Epithelial cell of proximal tubule (primary cell): ENCODE measurements around the gene B3GALT4. TPM values are rescaled to one million over a fixed set of nuclear protein-coding genes. Genes with fewer than 3 reads are reported as not detected.
A peak's percentile ranks its signal among the peaks of the same experiment; 100 is the strongest.
"Not testable (repeated sequence)": the region's sequence is repeated elsewhere in the genome, so short reads cannot be mapped to it uniquely, and the experiment has no call there.

Experiments used
- DNase-seq: peaks from one replicate; pipeline ENCODE4 v3.0.0-alpha.2; 2011; ENCODE audit warnings: low read depth
- H3K4me3 ChIP-seq: 2 replicates; pipeline ENCODE4 v1.5.1; 2011; ENCODE audit warnings: low read depth, mild to moderate bottlenecking, low read length
- total RNA-seq: library from RNA; depleted of rRNA; stranded (reverse); fragments of >200 nt; gene quantifications from 2 replicates; pipeline ENCODE4 v1.2.3, GENCODE V29; 2015
- TF ChIP-seq, protein P1 (sequence below): conservative IDR thresholded peaks from 2 replicates; pipeline ENCODE4 v1.5.1; 2012; ENCODE audit warnings: low read depth, mild to moderate bottlenecking, low read length

Gene B3GALT4
- total RNA-seq, 1 donor from 2014 or later = 7.0 TPM

DNA sequence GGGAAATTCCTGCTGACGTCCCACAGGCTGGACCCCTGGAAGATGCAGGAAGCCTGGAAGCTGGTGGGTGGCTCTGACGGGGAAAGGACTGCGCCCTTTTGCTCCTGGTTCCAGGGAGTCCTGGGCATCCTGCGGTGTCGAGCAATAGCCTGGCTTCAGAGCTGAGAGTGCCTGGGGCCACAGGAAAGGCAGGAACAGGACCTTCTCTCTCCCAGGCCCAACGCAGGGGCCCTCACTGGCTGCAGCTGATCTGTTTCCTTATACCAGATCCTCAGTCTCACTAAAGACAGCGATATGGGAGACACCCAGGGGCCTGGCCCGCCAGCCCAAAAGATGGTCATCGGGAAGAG is 1.4 kb downstream of the B3GALT4 start:
- no peak for DNase-seq
- TF ChIP-seq, protein P1, sequence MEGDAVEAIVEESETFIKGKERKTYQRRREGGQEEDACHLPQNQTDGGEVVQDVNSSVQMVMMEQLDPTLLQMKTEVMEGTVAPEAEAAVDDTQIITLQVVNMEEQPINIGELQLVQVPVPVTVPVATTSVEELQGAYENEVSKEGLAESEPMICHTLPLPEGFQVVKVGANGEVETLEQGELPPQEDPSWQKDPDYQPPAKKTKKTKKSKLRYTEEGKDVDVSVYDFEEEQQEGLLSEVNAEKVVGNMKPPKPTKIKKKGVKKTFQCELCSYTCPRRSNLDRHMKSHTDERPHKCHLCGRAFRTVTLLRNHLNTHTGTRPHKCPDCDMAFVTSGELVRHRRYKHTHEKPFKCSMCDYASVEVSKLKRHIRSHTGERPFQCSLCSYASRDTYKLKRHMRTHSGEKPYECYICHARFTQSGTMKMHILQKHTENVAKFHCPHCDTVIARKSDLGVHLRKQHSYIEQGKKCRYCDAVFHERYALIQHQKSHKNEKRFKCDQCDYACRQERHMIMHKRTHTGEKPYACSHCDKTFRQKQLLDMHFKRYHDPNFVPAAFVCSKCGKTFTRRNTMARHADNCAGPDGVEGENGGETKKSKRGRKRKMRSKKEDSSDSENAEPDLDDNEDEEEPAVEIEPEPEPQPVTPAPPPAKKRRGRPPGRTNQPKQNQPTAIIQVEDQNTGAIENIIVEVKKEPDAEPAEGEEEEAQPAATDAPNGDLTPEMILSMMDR = no peak
- no peak overlapping the region for H3K4me3 ChIP-seq

DNA sequence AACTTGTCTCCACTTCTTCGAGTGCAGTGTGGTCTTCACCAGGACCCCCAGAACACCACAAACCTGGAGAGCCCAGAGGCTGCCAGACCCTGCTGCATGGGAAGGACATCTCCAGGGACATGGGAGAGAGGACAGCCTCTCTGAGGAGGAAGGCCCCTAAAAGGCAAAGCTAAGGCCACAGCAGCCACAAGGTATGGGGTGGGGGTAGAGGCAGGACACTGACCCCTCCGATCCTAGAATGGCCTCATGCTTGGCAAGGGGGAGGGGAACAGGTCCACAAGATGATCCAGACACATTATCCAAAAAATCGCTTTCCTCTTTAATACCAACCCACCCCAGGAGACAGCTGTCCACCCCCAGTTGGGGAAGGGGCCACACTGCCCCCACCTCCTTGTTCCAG is 1.9 kb downstream of the B3GALT4 start:
- TF ChIP-seq, protein P1 = no peak
- H3K4me3 ChIP-seq = no peak overlapping the region
- DNase-seq = no peak

DNA sequence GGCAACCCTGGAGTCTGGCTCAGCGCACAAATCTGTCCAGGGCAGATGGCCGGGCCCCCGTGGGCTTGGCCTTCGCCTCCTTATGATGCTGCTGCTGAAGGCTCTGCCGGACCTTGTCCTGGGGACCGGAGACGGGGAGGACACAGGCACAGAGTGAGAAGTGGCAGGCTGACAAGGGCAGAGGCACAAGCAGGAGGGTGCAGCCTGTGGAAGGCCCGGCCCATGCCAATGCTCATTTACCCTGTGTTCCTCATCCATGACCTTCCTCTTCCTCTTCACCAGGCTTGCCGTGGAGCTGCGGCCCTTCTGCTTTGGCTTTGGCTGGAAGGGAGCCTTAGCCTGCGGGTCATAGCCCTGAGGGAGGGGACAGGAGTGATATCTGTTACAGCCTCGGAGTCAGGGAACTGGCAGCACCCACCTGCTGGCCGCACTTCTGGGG is 2.4 kb downstream of the B3GALT4 start:
- H3K4me3 ChIP-seq = no peak overlapping the region
- TF ChIP-seq, protein P1 = no peak
- DNase-seq = no peak

DNA sequence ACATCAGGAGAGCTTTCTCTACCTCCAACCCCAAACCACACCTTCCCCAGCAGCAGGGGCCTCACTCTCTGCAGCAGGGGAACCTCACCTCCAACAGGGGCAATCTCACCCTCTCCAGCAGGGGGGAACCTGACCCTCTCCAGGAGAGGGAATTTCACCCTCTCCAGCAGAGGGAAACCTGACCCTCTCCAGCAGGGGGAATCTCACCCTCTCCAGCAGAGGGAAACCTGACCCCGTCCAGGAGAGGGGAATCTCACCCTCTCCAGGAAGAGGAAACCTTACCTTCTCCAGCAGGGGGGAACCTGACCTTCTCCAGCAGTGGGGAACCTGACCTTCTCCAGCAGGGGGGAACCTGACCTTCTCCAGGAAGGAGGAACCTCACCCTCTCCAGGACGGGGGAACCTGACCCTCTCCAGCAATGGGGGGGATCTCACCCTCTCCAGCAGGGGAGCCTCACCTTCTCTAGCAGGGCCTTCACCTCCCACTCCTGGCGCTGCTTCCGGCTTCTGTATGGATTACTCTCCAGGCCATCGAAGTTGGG is 3.1 kb downstream of the B3GALT4 start:
- no peak for DNase-seq
- TF ChIP-seq, protein P1 = peak; percentile 86
- H3K4me3 ChIP-seq = no peak overlapping the region

DNA sequence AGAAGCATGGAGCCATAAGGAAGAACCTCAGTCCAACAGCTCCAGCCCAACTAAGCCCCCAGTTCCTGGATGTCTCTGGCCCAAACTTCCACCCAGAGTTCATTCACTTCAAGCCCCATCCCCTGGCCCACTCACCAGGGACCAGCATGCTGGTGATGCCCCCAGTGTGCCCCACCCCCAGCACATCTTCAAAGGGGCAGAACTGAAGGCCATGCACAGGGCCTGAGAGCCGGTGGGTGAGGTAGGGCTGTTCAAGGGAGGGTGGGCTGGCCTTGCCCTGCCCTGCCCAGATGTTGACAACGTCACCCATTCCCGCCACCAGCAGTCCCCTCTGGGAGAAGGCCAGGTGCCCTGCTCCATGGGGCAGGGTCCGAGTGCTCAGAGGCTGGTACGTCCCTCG is 3.6 kb downstream of the B3GALT4 start:
- H3K4me3 ChIP-seq = no peak overlapping the region
- no peak for DNase-seq
- TF ChIP-seq, protein P1 = no peak

DNA sequence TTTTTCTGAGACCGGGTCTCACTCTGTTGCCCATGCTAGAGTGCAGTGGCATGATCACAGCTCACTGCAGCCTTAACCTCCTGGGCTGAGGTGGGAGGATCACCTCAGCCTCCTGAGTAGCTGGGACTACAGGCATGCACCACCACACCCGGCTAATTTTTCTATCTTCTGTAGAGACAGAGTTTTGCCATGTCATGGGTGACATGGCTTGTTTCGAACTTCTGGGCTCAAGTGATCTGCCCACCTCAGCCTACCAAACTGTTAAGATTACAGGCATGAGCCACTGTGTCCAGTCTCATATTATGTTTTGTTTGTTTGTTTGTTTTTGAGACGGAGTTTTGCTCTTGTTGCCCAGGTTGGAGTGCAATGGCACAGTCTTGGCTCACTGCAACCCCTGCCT is 8.3 kb downstream of the B3GALT4 start:
- DNase-seq, H3K4me3 ChIP-seq: not testable (repeated sequence)

DNA sequence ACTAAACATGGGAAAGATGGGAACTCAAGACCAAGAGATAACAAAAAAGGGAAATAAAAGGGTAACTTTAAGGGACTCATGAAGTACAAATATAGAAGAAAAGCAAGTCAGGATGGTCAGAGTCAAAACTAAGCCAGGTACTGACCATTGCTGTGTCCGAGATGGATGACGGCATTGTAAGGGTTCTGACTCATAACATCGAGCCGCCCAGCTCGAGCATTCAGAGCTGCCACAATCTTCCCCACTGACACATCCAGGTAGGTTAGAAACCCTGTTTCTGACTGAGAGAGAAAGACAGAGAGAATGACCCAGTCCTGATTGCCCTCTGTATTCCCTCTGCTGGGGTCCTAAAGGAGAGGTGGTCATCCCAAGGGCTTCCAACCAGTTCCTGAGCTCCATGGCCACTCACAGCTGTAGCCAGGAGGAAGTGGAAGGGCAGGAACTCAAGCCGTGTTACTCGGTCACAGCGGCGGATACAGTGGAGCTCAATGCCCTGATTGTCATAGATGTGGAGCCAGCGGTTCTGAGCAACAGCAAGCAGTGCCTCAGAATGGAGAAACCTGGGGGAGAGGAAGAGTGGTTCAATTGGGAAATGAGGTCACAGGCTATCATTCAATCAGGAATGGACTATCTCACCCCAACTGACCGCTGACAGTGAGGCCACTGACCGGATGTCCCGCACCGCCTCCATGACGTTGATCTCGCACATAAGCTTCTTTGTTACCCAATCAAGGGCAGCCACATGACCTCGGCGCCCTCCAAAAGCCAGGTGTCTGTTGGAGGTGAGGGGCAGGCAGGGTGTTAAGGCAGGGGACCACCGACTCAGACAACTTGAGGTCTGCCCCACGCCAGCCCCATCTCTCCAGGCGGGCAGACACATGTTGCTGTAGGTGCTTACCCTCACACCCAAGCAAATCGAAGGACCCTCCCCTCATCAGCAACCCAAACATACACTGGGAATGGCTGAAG is 10.3 kb downstream of the B3GALT4 start:
- no peak for DNase-seq
- TF ChIP-seq, protein P1 = no peak
- H3K4me3 ChIP-seq = no peak overlapping the region
